GM21619 (cell line): Measurements from ENCODE around the gene MAPK12.

Experiments used
- ATAC-seq: cut with Tn5 transposase; IDR thresholded peaks from one replicate; pipeline ENCODE4 v1.9.1; 2021; ENCODE audit not compliant: unreplicated experiment

Gene MAPK12

GRCh38 chr22:50299785-50300619 lies 38.5 kb upstream of the MAPK12 start:
- ATAC-seq: no peak

GRCh38 chr22:50298937-50299784 lies 37.7 kb upstream of the MAPK12 start:
- ATAC-seq: no peak

GRCh38 chr22:50298266-50298637 lies 36.8 kb upstream of the MAPK12 start:
- no peak for ATAC-seq

- ATAC-seq: no peak
Observed at GRCh38 chr22:50297510-50298265, 36.2 kb upstream of the MAPK12 start.

GRCh38 chr22:50296658-50297490 lies 35.4 kb upstream of the MAPK12 start:
- ATAC-seq: no peak

- ATAC-seq: no peak
Observed at GRCh38 chr22:50294319-50294656, 32.8 kb upstream of the MAPK12 start.

- ATAC-seq: no peak
Observed at GRCh38 chr22:50293441-50294318, 32.2 kb upstream of the MAPK12 start.

- no peak for ATAC-seq
Observed at GRCh38 chr22:50292643-50293440, 31.4 kb upstream of the MAPK12 start.

- ATAC-seq: no peak
Observed at GRCh38 chr22:50289942-50290630, 28.6 kb upstream of the MAPK12 start.

- ATAC-seq: no peak
Observed at GRCh38 chr22:50289151-50289941, 27.9 kb upstream of the MAPK12 start.

- no peak for ATAC-seq
Observed at GRCh38 chr22:50287731-50288130, 26.2 kb upstream of the MAPK12 start.

GRCh38 chr22:50286701-50287318 lies 25.3 kb upstream of the MAPK12 start:
- ATAC-seq: no peak

GRCh38 chr22:50286275-50286674 lies 24.8 kb upstream of the MAPK12 start:
- no peak for ATAC-seq

GRCh38 chr22:50285568-50286229 lies 24.2 kb upstream of the MAPK12 start:
- no peak for ATAC-seq

GRCh38 chr22:50284479-50284878 lies 23.0 kb upstream of the MAPK12 start:
- no peak for ATAC-seq

- no peak for ATAC-seq
Observed at GRCh38 chr22:50283821-50284220, 22.3 kb upstream of the MAPK12 start.
